ENCODE data around the gene RSBN1. TPM values are rescaled to one million over a fixed set of nuclear protein-coding genes. Genes with fewer than 3 reads are reported as not detected.

RSBN1 gene
- total RNA-seq, 2 experiments from 2014 or later: 13.6 to 14.3 TPM

DNA sequence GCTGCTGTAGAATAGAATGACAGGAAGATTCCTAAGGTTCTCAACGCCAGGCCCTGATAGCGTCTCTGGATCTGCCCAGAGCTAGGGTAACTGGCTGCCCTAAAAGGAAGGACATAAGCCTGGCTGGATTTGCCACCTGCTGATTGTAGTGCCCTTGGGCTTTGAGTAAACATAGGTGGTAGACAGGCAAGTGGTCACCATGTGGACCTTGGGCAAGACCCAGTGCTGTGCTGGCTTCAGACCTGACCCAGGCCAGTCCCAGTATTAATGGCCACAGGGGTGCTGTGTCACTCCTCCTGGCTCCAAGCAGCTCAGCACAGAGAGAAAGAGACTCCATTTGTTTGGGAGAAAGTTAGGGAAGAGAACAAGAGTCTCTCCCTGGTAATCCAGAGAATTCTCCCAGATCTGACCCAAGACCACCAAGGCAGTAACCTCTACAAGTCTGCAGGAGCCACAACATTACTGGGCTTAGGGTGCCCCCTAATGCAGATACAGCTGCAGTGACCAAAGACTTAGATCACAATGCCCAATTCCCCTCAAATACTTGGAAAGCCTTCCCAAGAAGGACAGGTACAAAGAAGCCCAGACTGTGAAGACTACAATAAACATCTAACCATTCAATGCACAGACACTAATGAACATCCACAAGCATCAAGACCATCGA, 97.5 kb downstream of the RSBN1 start:
- peaks cover 3% of the 10 kb centered on the region for H3K4me1 Mint-ChIP-seq (ENCODE audit: low read depth)
- peaks cover 27% of the 10 kb centered on the region for H3K36me3 Mint-ChIP-seq (ENCODE audit: low read depth)
- DNase-seq: no peak
- H3K27ac Mint-ChIP-seq: no peak overlapping the region
- no peak overlapping the region for H3K4me3 Mint-ChIP-seq
- H3K9me3 Mint-ChIP-seq: peaks cover 15% of the 10 kb centered on the region
- H3K27me3 Mint-ChIP-seq (ENCODE audit: low read depth): no peaks in the 10 kb centered on the region
- CTCF ChIA-PET: no interaction called here
- intact Hi-C loops (cut with micrococcal nuclease): no loop called here

Other genes starting within 250 kb of the RSBN1 start
- gene PHTF1, start 53.0 kb downstream of the RSBN1 start, total RNA-seq: 1 to 10 TPM; 5.4 to 6.3 TPM
- gene PTPN22, start 59.2 kb upstream of the RSBN1 start, total RNA-seq: 10 to 100 TPM; 43.9 to 50.9 TPM
- gene BCL2L15, start 75.1 kb upstream of the RSBN1 start, total RNA-seq: under 1 TPM; 0.15 to 0.43 TPM
- 10 to 100 TPM; 35.7 to 40.2 TPM for gene AP4B1, start 92.3 kb upstream of the RSBN1 start, total RNA-seq
- gene DCLRE1B, start 92.8 kb upstream of the RSBN1 start, total RNA-seq: 10 to 100 TPM; 17.7 to 18.3 TPM
- gene HIPK1, start 116.8 kb upstream of the RSBN1 start, total RNA-seq: 10 to 100 TPM; 47.7 to 51.0 TPM
- under 1 TPM in 1 of 2 experiments, not detected in 1; 0.10 TPM for gene OLFML3, start 167.0 kb upstream of the RSBN1 start, total RNA-seq